H1 (cell line): ENCODE data around the gene MYRIP. TPM values are rescaled to one million over a fixed set of nuclear protein-coding genes. Genes with fewer than 3 reads are reported as not detected.

Experiments
- CTCF ChIA-PET: fragments of 300-600 bp; sonication (Branson Sonifier 250); formaldehyde crosslinking; loops from one replicate; lab custom pipeline; 2021; ENCODE audit not compliant: partially characterized antibody; lab: Charles Lee
- POLR2A ChIA-PET: fragments of 300-600 bp; sonication (Branson Sonifier 250); formaldehyde crosslinking; loops from one replicate; lab custom pipeline; 2021; ENCODE audit warnings: inconsistent platforms; ENCODE audit not compliant: partially characterized antibody; lab: Charles Lee
- DNase-seq, 2 experiments: peaks; one replicate each; pipeline versions ENCODE4 v3.0.0 to v3.0.0-alpha.2; 2010 to 2022; ENCODE audit warnings: low spot score in 2 of 2, low read depth in 1 of 2, mixed read lengths in 1 of 2
- FAIRE-seq: peaks from 2 replicates; lab custom pipeline; 2011; peaks lifted over from hg19 to GRCh38; lab: Jason Lieb, UNC
- H2AFZ ChIP-seq: 2 replicates; pipeline ENCODE4 v1.8.1; 2012; ENCODE audit warnings: low read length, inconsistent platforms
- H2AK5ac ChIP-seq: 2 replicates; pipeline ENCODE4 v1.6.1; 2013; ENCODE audit warnings: low read depth, low read length
- H2BK120ac ChIP-seq: replicated peaks from 2 replicates; pipeline ENCODE3; 2013; ENCODE audit warnings: low read depth, low read length, inconsistent platforms
- H2BK12ac ChIP-seq: 2 replicates; pipeline ENCODE4 v1.6.1; 2013; ENCODE audit warnings: low read depth, low read length
- H2BK15ac ChIP-seq: 2 replicates; pipeline ENCODE4 v1.6.1; 2013; ENCODE audit warnings: low read length
- H2BK20ac ChIP-seq: 2 replicates; pipeline ENCODE4 v1.6.1; 2013; ENCODE audit warnings: low read length
- H2BK5ac ChIP-seq: 2 replicates; pipeline ENCODE4 v1.6.1; 2013; ENCODE audit warnings: low read depth, low read length
- H3K14ac ChIP-seq: 2 replicates; pipeline ENCODE4 v1.6.1; 2013; ENCODE audit warnings: inconsistent platforms; ENCODE audit not compliant: insufficient read length
- H3K18ac ChIP-seq: 2 replicates; pipeline ENCODE4 v1.6.1; 2013; ENCODE audit warnings: low read length; ENCODE audit errors: extremely low read depth
- H3K23ac ChIP-seq: 2 replicates; pipeline ENCODE4 v1.6.1; 2013; ENCODE audit warnings: inconsistent platforms; ENCODE audit not compliant: insufficient read length
- H3K23me2 ChIP-seq: 2 replicates; pipeline ENCODE4 v1.6.1; 2013; ENCODE audit warnings: low read depth, low read length
- H3K27ac ChIP-seq: 2 replicates; pipeline ENCODE4 v1.6.1; 2011; ENCODE audit warnings: low read depth, low read length, inconsistent platforms
- H3K27me3 ChIP-seq, 4 experiments: replicated peaks in 1 of 4; 1 replicate in 1 of 4; 2 replicates in 3 of 4; pipeline versions ENCODE4 v1.6.1 to v1.8.1; 2011 to 2013; ENCODE audit warnings: low read length in 3 of 4, mild to moderate bottlenecking in 3 of 4, inconsistent platforms in 2 of 4, mixed read lengths in 2 of 4, moderate library complexity in 1 of 4; ENCODE audit not compliant: control insufficient read depth in 3 of 4, insufficient read depth in 3 of 4; ENCODE audit errors: extremely low read depth in 1 of 4
- H3K36me3 ChIP-seq, 4 experiments: 2 replicates each; pipeline versions ENCODE4 v1.6.1 to v1.8.1; 2011 to 2013; ENCODE audit warnings: mild to moderate bottlenecking in 4 of 4, low read length in 3 of 4, moderate library complexity in 2 of 4, control low read depth in 1 of 4, inconsistent platforms in 1 of 4; ENCODE audit not compliant: insufficient read depth in 4 of 4, control insufficient read depth in 2 of 4
- H3K4ac ChIP-seq: replicated peaks from 2 replicates; pipeline ENCODE3; 2013; ENCODE audit warnings: low read length, low read depth, mixed read lengths, inconsistent platforms; ENCODE audit not compliant: insufficient read length
- H3K4me1 ChIP-seq, 4 experiments: replicated peaks in 1 of 4; 1 replicate in 1 of 4; 2 replicates in 3 of 4; pipeline versions ENCODE4 v1.6.1 to v1.8.1; 2011 to 2013; ENCODE audit warnings: low read length in 3 of 4, inconsistent platforms in 2 of 4, mixed read lengths in 1 of 4; ENCODE audit not compliant: insufficient read depth in 4 of 4, control insufficient read depth in 3 of 4
- H3K4me2 ChIP-seq, 2 experiments: 2 replicates each; pipeline versions ENCODE4 v1.6.1 to v1.8.1; 2011 to 2013; ENCODE audit warnings: low read depth in 2 of 2, low read length in 2 of 2, control low read depth in 1 of 2, inconsistent platforms in 1 of 2, mild to moderate bottlenecking in 1 of 2; ENCODE audit not compliant: insufficient read depth in 1 of 2
- H3K4me3 ChIP-seq, 4 experiments: fragments of 200-600, 300-600 bp in 1 of 4; sonication (generic), shearing (Covaris generic), sonication (Bioruptor Twin) in 1 of 4; 2 replicates each; pipeline versions ENCODE4 v1.5.1 to v1.8.1; 2011 to 2016; ENCODE audit warnings: low read length in 4 of 4, low read depth in 3 of 4, control low read depth in 2 of 4, inconsistent platforms in 2 of 4, mild to moderate bottlenecking in 2 of 4, mixed read lengths in 1 of 4, moderate library complexity in 1 of 4; ENCODE audit not compliant: insufficient read depth in 2 of 4; ENCODE audit errors: extremely low read depth in 1 of 4
- H3K56ac ChIP-seq: replicated peaks from 2 replicates; pipeline ENCODE3; 2013; ENCODE audit warnings: low read depth, mild to moderate bottlenecking, mixed read lengths, low read length, inconsistent platforms; ENCODE audit not compliant: insufficient read length
- H3K79me1 ChIP-seq: 2 replicates; pipeline ENCODE4 v1.6.1; 2013; ENCODE audit warnings: low read depth, low read length, control low read depth
- H3K79me2 ChIP-seq, 2 experiments: 2 replicates each; pipeline versions ENCODE4 v1.6.1 to v1.8.1; 2012 to 2013; ENCODE audit warnings: low read length in 2 of 2, mild to moderate bottlenecking in 2 of 2, inconsistent platforms in 1 of 2; ENCODE audit not compliant: insufficient read depth in 2 of 2, control insufficient read depth in 1 of 2
- H3K9ac ChIP-seq, 4 experiments: replicated peaks in 1 of 4; 1 replicate in 1 of 4; 2 replicates in 3 of 4; pipeline versions ENCODE4 v1.6.1 to v1.8.1; 2011 to 2013; ENCODE audit warnings: low read depth in 3 of 4, low read length in 3 of 4, control low read depth in 2 of 4, mild to moderate bottlenecking in 2 of 4, moderate library complexity in 2 of 4, inconsistent platforms in 1 of 4; ENCODE audit errors: extremely low read depth in 1 of 4
- H3K9me3 ChIP-seq, 2 experiments: 2 replicates each; pipeline versions ENCODE4 v1.6.1 to v1.8.1; 2012 to 2013; ENCODE audit warnings: mild to moderate bottlenecking in 2 of 2, moderate library complexity in 2 of 2, control low read depth in 1 of 2, inconsistent platforms in 1 of 2, low read depth in 1 of 2, low read length in 1 of 2, mixed read lengths in 1 of 2; ENCODE audit not compliant: insufficient read depth in 2 of 2
- H4K20me1 ChIP-seq, 2 experiments: replicated peaks in 1 of 2; 2 replicates each; pipeline versions ENCODE3 to v1.8.1; 2011 to 2013; ENCODE audit warnings: inconsistent platforms in 2 of 2, low read length in 2 of 2, mild to moderate bottlenecking in 1 of 2; ENCODE audit not compliant: insufficient read depth in 2 of 2, control insufficient read depth in 1 of 2
- H4K5ac ChIP-seq: 2 replicates; pipeline ENCODE4 v1.6.1; 2013; ENCODE audit warnings: low read length, low read depth, mixed read lengths, inconsistent platforms; ENCODE audit not compliant: insufficient read length
- H4K8ac ChIP-seq: 2 replicates; pipeline ENCODE4 v1.8.0; 2013; ENCODE audit warnings: mild to moderate bottlenecking, moderate library complexity, low read length, inconsistent platforms; ENCODE audit not compliant: insufficient read depth; ENCODE audit errors: extremely low read depth
- H4K91ac ChIP-seq: replicated peaks from 2 replicates; pipeline ENCODE3; 2013; ENCODE audit warnings: low read length, mixed read lengths, inconsistent platforms; ENCODE audit not compliant: insufficient read length
- CBX5 ChIP-seq: fragments of 300-800, 300-1000 bp; sonication (generic); IDR thresholded peaks from 2 replicates; pipeline ENCODE4 v1.7.1; 2016; ENCODE audit warnings: antibody characterized with exemption, low read length, low read depth
- CHD2 ChIP-seq: IDR thresholded peaks from 2 replicates; pipeline ENCODE4 v1.6.1; 2012; ENCODE audit warnings: low read length, improper control_type of control experiment
- EP300 ChIP-seq, 2 experiments: IDR thresholded peaks; 1 replicate in 1 of 2; 2 replicates in 1 of 2; pipeline ENCODE4 v1.6.1; 2011 to 2012; ENCODE audit warnings: low read depth in 2 of 2, low read length in 2 of 2, mild to moderate bottlenecking in 2 of 2, borderline replicate concordance in 1 of 2, inconsistent platforms in 1 of 2, moderate library complexity in 1 of 2
- KDM5A ChIP-seq: fragments of 200-600 bp; IDR thresholded peaks from 2 replicates; pipeline ENCODE4 v1.7.1; 2012; ENCODE audit warnings: mild to moderate bottlenecking, low read length, inconsistent platforms, mixed read lengths
- RNF2 ChIP-seq: fragments of 200-900, 300-1000 bp; sonication (generic); IDR thresholded peaks from 2 replicates; pipeline ENCODE4 v1.7.1; 2016; ENCODE audit warnings: borderline replicate concordance, low read depth, mild to moderate bottlenecking, antibody characterized with exemption, low read length; ENCODE audit not compliant: poor library complexity, severe bottlenecking; ENCODE audit errors: missing control alignments
- SIN3A ChIP-seq, 2 experiments: IDR thresholded peaks in 1 of 2; conservative IDR thresholded peaks in 1 of 2; 2 replicates each; pipeline ENCODE4 v1.6.1; 2011 to 2012; ENCODE audit warnings: low read length in 2 of 2, improper control_type of control experiment in 1 of 2, low read depth in 1 of 2, mild to moderate bottlenecking in 1 of 2
- SIRT6 ChIP-seq: IDR thresholded peaks from one replicate; pipeline ENCODE4 v1.7.1; 2012; ENCODE audit warnings: low read length, inconsistent platforms
- SRF ChIP-seq: IDR thresholded peaks from 2 replicates; pipeline ENCODE4 v1.6.1; 2011; ENCODE audit warnings: mild to moderate bottlenecking, low read depth, low read length, moderate library complexity
- TCF12 ChIP-seq: IDR thresholded peaks from 2 replicates; pipeline ENCODE4 v1.6.1; 2011; ENCODE audit warnings: low read depth, mild to moderate bottlenecking, low read length
- whole genome bisulfite sequencing, 2 experiments: shearing (Covaris generic) in 1 of 2; methylation state at CpG; one replicate each; pipeline versions ENCODE4 v1.1.6 to v1.1.7; 2013 to 2015; ENCODE audit warnings: low lambda C conversion rate in 2 of 2, mixed read lengths in 2 of 2, inconsistent platforms in 1 of 2, low coverage in 1 of 2, missing lambda C conversion rate in 1 of 2; ENCODE audit not compliant: insufficient replicate concordance in 2 of 2, insufficient coverage in 1 of 2, insufficient read length in 1 of 2; ENCODE audit errors: extremely low coverage in 1 of 2, missing lambda C conversion rate in 1 of 2; 5-methylcytosine and 5-hydroxymethylcytosine counted together
- polyA plus RNA-seq, 7 experiments: library from polyadenylated mRNA; depleted of rRNA in 3 of 7; stranded (reverse) in 5 of 7; unstranded in 2 of 7; fragments of >200 nt in 5 of 7; fragments of 200-250 nt in 2 of 7; gene quantifications; 1 replicate in 5 of 7; 2 replicates in 1 of 7; 4 replicates in 1 of 7; pipeline versions ENCODE4 v1.2.1 to v1.2.3, GENCODE V29; 2011 to 2013; ENCODE audit warnings: missing spikeins in 2 of 7, mixed read lengths in 2 of 7
- total RNA-seq: library from RNA; stranded (reverse); fragmentation: NEBNext Ultra II Directional; extraction: Animal tissue kit (Norgen Biotek cat#: 25700); gene quantifications from 2 replicates; pipeline ENCODE4 v1.2.1, GENCODE V29; 2021
- TF ChIP-seq, protein P1 (sequence below): IDR thresholded peaks from 2 replicates; pipeline ENCODE4 v1.6.1; 2012; ENCODE audit warnings: inconsistent platforms
- TF ChIP-seq, protein P2 (sequence below): IDR thresholded peaks from 2 replicates; pipeline ENCODE4 v1.6.1; 2011; ENCODE audit warnings: low read length, improper control_type of control experiment

Gene MYRIP
- total and polyA plus RNA-seq, 2 of the 8 experiments (the other 6 are each of a cell fraction or from before 2014, with no cell fraction given), result 0.54 to 4.3 TPM

DNA sequence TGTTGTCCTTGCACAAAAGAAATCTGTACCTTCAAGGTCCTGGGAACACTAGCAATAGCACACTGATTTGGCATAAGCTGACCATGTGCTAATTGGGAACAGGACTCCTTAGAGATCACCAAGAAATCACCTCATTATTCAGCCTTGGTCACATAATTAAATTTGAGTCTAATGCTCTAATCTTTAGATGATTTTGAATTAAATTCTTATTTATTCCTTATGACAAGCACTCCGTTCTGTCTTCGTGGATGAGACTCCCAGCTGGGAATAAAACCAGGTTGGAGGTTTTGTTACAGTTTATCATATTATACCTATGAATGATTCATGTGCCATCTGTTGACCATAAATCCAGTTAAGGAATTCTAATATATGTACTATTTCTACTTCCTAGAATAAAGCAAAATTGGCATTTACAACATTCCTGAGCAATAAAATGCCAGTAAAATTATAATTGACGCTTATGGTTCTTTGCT, 162.2 kb downstream of the MYRIP start:
- FAIRE-seq, result no peak

More for the DNA sequence above, 162.2 kb downstream of the MYRIP start:
- no peak overlapping the region for H3K56ac ChIP-seq
- no peak overlapping the region for H2BK120ac ChIP-seq
- no peak overlapping the region for H4K91ac ChIP-seq
- H3K36me3 ChIP-seq, result no peaks in the 10 kb centered on the region
- H2BK12ac ChIP-seq, result no peak overlapping the region
- no peak overlapping the region for H3K18ac ChIP-seq
- H2AFZ ChIP-seq, result no peak overlapping the region
- no peaks in the 10 kb centered on the region for H3K79me1 ChIP-seq
- no peak overlapping the region for H3K27ac ChIP-seq
- CTCF ChIA-PET, result interaction anchor here (1.6 kb wide), 1 partner anchor 21 kb away, joined by 3 read pairs; no protein-coding TSS in a partner anchor
- H2BK5ac ChIP-seq, result no peak overlapping the region
- no peaks in the 10 kb centered on the region for H4K20me1 ChIP-seq
- H3K4me2 ChIP-seq, result no peak overlapping the region
- H3K4me1 ChIP-seq, result no peaks in the 10 kb centered on the region
- POLR2A ChIA-PET, result no interaction called here
- no peak overlapping the region for H3K4me3 ChIP-seq
- H2AK5ac ChIP-seq, result no peak overlapping the region
- H3K79me2 ChIP-seq, result no peaks in the 10 kb centered on the region
- no peak overlapping the region for H2BK15ac ChIP-seq
- no peak overlapping the region for H4K8ac ChIP-seq
- H3K23ac ChIP-seq, result no peak overlapping the region
- no peak overlapping the region for H3K9ac ChIP-seq
- 95% methylated on average over 3 of the region's 3 CpGs; no CpG with 5 or more reads in 1 of the 2 experiments for WGBS, 2 experiments
- H2BK20ac ChIP-seq, result no peak overlapping the region
- H3K14ac ChIP-seq, result no peak overlapping the region
- no peaks in the 10 kb centered on the region for H3K23me2 ChIP-seq
- no peak for DNase-seq
- TF ChIP-seq EP300 (IDR thresholded peaks at IDR 0.05; ENCODE audit: borderline replicate concordance in 1 of 2, low read depth in 2 of 2, low read length in 2 of 2) (no peak), KDM5A (no peak), RNF2 (no peak), SIN3A (conservative IDR thresholded peaks at IDR 0.05 in 1 of 2, IDR thresholded peaks at IDR 0.05 in 1 of 2; ENCODE audit: low read depth in 1 of 2, low read length in 2 of 2) (no peak), CBX5 (no peak), SIRT6 (no peak), TCF12 (no peak), CHD2 (no peak), SRF (no peak)
- TF ChIP-seq, protein P1, sequence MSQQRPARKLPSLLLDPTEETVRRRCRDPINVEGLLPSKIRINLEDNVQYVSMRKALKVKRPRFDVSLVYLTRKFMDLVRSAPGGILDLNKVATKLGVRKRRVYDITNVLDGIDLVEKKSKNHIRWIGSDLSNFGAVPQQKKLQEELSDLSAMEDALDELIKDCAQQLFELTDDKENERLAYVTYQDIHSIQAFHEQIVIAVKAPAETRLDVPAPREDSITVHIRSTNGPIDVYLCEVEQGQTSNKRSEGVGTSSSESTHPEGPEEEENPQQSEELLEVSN, result no peak
- TF ChIP-seq, protein P2, sequence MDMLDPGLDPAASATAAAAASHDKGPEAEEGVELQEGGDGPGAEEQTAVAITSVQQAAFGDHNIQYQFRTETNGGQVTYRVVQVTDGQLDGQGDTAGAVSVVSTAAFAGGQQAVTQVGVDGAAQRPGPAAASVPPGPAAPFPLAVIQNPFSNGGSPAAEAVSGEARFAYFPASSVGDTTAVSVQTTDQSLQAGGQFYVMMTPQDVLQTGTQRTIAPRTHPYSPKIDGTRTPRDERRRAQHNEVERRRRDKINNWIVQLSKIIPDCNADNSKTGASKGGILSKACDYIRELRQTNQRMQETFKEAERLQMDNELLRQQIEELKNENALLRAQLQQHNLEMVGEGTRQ, result no peak
- TF ChIP-seq, all 59 proteins: peak for 0
- no peaks in the 10 kb centered on the region for H3K27me3 ChIP-seq
- H3K4ac ChIP-seq, result no peak overlapping the region
- H3K9me3 ChIP-seq, result no peaks in the 10 kb centered on the region
- no peak overlapping the region for H4K5ac ChIP-seq
